ENCODE results near the gene TOPAZ1.

GRCh38 chr3:44208086-44208485, 33.6 kb upstream of the TOPAZ1 start:
- TF ChIP-seq CTCF (IDR thresholded peaks at IDR 0.05; ENCODE audit: insufficient read depth, low read length, poor library complexity, severe bottlenecking): no peak
- no peak for TF ChIP-seq EZH2phosphoT487 (conservative IDR thresholded peaks at IDR 0.05; ENCODE audit: low read length)

Data from SU-DHL-6 (cell line).